Ramos (cell line): ENCODE results near the gene MAPK12.

ENCODE experiments used
- in situ Hi-C: fragments of 300-500 bp; cut with MboI; formaldehyde crosslinking; loops from one replicate; pipeline ENCODE4 v1.14.3; 2022; ENCODE audit warnings: low sequenced_read_pairs; ENCODE audit not compliant: unreplicated experiment

MAPK12 gene

DNA sequence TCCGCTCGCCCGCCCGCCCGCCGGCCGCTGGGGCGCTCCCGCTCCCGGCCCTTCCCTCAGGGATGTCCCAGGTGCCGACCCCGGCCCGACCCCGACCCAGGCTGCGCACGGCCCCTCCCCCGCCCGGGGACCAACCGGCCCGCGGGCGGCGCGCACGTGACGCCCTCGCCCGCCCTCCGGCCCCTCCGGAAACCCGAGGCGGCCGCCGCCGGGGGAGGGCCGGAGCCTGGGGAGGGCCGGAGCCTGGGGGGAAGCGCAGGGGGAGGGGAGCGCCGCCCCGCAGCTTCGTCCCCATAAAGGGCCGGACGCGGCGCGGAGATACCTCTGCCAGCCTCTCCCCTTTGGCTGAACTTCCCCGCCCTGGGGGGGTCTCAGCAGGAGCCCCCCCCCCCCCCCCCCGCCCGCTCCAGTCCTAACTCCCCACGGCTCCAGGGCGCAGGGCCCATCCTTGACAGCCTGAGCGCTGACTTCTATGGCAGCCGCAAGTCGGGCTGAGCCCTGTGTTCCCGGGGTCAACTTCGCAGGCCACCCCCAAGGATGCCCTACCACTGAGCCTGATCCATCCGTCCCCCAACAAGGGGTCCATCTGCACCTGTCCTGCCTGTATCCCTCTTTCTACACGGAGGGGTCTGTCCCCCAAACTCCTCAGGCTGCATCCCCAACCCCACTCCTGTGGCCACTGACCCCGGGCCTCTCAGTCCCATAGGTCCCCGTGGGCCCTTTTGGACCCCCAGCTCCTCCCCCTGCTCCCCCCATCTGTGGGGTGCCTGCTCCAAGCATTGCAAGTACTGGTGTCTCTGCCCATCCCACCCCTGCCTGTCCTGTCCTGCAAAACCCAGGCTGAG lies at the start of gene MAPK12:
Gene MAPK12, minus strand, starts transcription at position 69 of the 845 bp plus-strand sequence. CDS start 174 bp downstream, outside the sequence.
- in situ Hi-C loops, result no loop called here

DNA sequence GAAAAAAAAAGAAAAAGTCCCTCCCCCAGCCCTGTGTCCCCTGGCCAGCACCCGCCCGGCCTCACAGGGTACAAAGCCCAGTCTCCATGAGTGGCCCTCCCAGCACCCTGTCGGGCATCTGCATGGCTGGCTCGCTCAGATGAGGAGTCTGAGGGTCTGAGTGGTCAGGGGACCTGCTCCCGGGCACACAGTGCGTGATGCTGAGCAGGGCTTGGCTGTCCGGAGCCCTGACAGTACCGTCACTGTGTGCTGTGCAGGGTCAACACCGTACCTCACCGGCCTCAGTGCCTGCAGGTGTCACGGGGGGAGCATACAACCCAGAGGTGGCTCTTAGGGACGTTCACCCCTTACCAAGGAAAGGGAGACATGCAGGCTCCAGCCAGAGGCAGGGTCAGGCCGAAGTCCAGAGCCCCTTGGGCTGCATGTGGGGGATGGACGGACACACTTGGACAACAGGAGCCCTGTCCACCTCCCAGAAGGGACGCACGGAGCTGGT lies 49.5 kb upstream of the MAPK12 start:
- in situ Hi-C loops, result no loop called here

DNA sequence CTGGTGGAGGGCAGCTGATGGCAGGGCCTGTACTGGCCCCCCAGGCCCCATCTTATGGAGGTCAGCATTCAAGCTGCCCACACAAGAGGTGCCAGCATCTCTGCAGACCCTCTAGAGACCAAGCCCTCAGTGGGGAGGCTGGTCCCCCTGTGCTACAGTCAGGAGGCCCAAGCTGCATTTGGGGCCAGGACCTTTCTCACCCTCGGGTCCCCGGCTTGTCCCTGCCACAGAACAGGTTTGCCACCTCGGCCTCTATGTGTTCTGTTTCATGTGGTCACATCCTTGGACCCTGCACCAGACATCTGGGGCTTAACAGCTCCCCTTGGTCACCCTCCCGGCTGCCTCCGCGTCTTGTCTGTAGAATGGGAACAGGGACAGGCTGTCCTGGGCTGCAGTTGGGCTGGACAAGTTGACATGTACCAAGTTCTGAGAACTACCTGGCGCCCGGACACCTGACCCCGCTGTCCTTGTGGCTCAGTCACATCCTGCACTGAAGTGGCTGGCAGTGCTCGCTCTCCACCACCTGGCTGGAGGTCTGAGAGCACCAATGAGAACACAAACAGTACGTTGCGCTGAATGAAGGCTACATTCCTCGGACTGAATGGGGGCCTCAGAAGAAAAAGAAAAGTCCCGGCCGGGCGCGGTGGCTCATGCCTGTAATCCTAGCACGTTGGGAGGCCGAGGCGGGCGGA lies 48.7 kb upstream of the MAPK12 start:
- in situ Hi-C loops, result no loop called here

DNA sequence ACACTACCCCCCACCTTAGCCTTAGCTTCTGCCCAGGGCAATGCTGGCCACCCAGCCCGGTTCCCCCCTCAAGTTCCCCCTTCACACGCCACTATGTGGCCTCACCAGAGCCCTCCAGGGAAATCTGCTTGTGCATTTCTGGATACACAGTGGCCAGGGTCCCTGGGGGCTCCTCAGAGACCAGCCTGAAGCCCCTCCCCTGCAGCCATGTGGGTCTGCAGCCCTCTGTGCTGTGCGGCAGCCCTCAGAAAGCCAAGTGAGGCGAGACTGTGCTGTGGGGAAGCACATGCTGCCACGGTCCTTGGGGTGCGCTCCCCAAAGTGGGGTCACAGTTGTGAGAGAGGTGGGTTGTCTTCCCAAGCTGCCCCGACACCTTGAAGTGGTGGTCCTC lies 48.1 kb upstream of the MAPK12 start:
- in situ Hi-C loops, result no loop called here

DNA sequence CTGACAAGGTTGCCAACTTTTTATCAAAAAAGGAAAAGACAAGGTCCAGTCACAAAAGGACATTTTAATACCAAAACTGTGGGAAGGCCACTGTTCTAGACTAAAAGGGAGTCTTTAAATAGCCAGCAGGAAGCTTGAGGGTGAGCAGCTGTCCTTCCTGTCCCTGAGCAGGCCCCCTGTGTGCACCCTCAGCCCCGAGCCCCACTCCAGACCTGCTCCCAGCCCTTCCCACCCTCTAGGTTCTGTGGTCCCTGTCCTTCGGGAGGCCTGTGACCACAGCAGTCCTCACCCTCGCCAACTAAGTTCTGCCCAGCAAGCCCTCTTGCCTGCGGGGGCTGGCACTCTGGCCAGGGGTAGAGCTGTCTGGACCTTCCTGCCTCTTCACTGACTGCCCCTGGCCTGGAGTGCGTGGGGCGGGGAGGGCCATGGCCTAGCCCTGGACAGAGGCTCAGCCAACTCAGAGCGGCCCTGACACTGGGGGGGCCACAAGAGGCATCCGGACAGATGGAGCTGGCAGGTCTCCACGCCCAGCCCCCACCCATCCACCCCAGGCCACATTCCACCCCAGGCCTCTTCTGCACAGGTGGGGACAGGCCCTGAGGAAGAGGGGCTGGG lies 47.6 kb upstream of the MAPK12 start:
- in situ Hi-C loops, result no loop called here

DNA sequence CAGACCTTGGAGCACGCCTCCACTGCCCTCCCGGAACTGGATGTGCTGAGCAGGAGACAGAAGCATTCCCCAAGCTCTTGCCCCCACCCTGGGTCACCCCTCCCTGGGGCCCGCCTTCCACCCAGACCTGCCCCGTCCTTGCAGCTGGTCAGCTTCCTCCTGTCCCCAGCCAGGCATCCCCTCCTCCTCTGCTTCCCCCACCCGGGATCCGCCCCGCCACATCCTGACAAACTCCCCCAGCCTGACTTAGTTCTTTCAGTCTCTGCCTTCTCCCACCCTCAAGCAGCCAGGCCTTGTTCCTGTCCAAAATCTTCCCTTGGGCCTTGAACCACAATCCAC lies 47.1 kb upstream of the MAPK12 start:
- in situ Hi-C loops, result no loop called here

DNA sequence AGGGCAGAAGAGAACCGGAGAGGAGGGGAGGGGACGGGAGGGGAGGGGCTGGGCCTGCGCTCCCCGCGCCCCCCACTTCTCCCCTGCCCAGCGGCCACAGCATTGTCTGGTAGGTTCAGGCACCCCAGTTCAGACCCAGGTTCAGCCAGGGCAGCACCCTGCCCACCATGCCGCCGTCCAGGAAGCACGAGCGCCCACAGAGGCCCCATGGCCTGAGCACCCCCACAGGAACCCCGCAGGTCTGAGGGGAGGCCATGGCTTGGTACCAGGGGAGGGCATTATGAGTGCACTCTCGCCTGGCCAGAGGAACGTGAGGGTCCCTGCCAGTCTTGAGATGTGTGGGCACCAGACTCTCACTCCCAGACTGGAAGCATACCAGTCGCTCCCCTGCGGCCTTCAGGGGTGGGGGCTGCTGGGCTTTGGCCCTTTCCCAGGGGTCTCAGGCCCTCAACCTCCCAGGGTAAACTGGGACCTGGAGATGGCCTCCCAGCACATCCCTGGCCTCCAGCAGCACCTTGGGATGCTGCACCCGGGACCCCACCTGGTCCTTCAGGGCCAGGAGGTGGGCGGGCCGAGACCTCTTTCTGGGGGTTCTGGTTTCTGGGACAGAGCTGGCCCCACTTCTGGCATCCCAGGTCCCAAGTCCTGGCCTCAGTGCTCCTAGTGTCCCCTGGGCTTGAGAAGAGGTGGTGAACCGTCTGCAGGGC lies 46.6 kb upstream of the MAPK12 start:
- in situ Hi-C loops, result no loop called here

DNA sequence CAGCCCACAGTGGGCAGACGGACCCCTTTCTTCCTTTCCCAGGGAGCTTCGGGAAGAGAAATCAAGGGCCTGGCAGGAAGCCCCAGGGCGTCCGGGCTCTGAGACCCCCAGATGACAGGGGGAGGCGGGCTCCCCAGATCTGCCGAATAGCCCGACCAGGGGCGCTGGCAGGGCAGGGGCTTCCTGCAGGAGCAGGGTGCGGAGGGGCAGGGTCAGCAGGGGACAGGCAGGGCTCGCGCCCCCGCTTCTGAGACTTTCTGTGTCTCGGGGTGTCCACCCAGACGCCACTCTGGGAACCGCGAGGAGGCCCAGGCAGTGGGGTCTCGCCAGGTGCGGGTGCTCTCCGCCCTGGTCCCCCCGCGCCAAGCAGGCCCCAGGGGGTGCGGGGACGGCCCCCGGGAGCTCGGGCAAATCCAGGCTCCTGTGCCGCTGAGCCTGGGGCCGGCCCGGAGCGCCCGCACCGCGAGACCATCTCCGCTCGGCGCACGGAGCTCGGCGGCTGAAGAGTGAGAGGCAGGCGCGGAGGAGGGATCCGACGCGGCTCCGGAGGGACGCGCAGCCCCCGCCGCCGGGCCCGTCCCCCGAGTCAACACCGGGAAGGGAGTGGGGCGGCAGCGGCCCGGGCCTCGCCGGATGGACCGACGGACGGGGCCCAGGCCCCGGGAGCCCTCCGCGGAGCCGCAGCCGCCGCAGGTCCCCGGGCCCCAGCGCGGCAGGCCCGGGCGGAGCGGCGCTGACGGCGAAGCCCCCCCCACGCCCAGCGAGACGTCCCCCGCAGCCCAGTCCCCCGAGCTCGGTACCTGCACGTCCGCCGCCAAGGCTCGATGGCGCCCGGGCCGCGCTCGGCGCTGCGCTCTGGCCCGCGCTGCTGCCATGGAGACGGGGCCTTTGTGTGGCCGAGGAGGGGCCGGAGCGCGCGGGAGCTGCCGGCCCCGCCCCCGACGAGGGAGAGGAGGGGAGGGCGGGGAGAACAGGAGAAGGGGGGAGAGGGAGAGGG lies 45.6 kb upstream of the MAPK12 start, which contains the start of gene PLXNB2:
Gene PLXNB2, minus strand, starts transcription at position 894 of the 997 bp plus-strand sequence. CDS start 17,062 bp downstream, outside the sequence.
- in situ Hi-C loops, result no loop called here

DNA sequence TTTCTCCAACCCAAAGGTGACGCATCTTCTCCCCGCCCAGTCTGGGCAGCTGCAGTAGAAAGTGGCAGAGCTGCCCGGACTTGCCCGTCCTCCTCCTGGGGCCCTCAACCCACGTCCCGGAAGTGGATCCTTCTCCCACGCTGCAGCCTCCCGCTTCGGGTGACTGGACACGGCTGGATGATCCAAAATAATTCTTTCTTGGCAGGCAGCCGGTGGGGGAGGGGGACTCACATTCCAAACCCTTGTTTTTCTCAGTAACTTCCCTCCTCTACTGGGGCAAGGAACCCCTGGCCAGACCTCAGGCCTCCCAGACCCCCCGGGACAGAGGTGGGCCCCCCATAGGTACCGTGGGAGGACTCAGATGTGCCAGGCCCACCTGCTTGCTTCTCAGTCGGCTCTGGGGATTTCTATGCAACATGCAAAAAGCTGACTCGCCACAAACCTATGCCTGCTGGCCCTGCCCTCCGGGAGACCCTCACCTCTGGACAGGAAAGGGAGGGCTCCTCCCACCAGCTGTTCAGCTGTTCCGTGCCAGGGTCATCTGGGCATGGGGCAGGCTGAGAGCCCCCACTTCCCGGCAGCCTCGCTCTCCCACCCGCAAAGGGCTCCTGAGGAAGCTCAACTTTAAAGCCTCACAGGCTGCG lies 44.6 kb upstream of the MAPK12 start:
- in situ Hi-C loops, result no loop called here

DNA sequence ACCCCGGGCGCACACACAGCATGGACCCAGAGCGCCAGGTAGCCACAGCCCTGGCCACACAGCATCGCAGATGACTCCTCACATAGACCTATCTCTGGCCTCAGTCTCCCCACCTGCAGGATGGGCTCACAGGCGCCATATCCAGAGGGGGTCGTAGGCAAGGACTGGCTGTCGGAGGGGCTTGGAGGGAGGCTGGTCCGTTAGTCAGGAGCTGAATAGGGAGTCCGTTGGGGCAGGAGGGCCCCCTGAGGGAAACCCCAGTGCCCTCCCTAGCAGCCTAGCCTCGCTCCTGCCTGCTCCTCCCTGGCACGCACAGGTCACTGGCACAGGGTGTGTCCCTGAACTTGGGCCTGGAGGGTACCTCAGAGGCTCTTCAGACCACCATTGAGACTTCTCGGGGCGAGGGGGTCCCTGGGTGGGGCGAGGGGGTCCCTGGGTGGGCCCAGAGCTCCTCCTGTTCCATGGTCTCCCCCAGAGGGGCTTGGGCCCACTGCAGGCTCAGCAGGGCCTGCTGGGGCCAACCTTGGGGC lies 44.0 kb upstream of the MAPK12 start:
- in situ Hi-C loops, result no loop called here

DNA sequence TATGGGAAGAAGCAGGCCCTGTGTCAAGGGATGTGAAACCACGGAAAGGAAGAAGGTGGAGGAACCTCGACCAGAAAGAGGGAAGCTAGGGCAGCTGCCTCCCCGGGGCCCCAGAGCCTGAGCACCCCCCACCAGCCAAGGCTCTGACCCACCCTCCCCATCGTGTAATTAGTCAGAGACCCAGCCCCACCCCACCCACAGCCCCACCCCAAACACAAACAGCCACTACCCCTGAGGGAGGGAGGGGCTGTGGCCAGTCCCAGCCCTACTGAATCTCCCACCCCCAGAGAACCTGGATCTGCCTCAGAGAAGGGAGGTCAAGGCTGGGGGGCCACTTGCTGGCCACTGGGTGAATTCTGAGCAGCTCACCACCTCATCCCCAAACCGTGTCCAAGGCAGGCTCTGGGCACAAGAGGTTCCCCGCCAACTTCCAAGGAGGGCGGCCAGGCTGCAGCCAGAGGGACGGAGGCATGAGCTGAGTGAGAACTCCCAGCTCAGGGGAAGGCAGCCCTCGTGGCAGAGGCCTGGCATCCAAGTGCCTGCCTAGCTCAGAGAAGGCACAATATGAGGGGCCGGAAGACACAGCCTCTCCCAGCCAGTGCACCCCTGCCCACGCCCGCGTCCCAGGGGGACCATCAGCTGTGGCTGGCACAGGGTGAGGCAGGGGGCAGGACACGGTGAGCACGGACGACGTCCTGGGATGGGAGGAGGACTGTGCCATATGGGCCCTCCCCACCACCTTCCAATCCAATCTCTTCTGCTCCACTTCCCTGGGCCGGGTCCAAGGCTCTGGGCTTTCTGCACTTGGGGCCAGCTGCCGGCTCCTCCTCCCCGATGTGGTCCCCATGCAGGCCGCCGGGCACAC lies 43.3 kb upstream of the MAPK12 start:
- in situ Hi-C loops, result no loop called here

DNA sequence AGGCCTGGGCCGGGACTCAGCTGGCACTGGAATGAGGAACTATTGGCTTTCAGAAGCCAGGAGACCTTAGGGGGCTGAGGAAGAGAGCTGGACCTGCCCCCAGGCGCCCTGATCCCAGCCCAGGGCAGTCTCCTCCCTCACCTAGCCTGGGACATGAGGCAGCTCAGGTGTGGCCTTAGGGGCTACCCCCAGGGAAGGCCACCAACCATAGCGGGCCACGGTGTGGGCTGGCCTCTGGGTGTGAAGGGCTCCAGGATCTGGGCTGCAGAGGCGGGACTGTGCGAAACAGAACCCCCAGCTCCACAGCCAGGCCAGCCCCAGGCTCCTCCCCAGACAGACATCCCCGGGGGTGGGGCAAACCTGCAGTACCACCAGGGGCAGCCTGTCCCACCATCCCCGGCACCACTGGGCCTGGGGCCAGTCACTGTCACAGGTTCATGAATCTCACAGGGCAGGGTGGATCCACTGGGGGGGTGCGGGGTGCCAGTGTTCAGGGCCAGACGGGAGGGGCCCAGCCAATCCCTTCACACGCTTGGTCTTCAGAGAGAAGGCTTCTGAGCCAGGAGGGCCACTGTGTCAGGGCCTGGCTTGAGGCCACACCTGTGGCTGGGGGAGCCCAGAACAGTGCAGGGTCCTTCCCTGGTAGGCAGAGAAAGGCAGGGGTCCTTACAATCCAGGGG lies 42.5 kb upstream of the MAPK12 start:
- in situ Hi-C loops, result no loop called here

DNA sequence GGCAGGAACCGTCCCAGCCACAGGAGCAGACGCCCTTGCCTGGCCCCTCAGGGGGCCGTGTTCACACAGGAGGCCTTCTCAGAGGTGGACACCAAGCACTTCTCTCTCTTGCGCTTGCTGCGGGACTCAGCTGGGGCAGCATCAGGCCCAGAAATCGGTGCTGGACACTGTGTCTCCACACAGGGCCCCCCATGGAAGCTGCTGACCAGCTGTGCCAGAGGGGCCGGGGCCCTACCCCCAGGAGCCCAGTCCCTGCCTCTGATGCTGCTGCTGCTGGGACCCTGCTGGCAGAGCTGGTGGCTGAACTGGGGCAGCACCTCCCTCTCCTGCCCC lies 42.0 kb upstream of the MAPK12 start:
- in situ Hi-C loops, result no loop called here

DNA sequence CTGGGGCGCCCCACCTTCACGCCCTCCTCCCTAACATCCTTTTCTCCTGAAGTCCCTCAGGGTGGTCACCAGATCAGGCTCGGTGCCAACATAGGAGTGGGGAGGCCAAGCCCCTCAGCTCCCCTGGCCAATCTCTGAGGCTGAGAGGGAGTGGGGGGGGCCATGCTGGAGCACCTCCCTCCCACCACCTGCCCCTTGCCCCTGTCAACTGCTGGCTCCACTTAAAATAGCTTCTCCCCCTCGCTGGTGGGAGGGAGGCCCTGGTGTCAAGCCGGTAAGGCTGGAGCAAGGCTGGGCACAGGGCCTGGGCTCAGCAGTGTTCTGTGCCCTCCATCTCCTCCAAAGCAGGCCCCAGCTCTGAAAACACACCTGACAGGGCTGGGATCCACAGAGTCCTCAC lies 41.1 kb upstream of the MAPK12 start:
- in situ Hi-C loops, result no loop called here

DNA sequence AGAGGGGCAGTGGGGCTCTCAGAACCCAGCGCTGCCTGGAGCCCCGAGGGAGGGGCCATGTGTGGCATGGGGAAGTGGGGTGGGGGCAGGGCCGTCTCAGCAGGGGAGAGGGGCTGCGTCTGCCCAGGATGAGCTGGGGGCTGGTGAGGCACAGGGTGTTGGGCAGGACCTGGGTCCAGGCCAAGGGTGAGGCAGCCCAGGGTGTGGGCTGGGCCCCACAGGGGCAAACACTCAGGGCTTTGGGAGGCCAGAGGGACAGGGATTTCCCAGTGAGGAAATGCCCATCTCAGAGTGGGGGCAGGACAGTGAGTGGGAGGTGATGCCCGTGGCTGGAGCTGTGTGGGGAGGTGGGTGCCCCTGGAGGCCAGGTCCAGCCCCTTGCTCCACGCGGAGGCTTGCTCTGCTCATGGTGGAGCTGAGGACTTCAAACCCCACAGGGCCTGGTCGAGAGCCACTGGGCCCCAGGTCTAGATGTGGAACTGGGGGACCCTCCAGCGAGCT lies 40.6 kb upstream of the MAPK12 start:
- in situ Hi-C loops, result no loop called here

DNA sequence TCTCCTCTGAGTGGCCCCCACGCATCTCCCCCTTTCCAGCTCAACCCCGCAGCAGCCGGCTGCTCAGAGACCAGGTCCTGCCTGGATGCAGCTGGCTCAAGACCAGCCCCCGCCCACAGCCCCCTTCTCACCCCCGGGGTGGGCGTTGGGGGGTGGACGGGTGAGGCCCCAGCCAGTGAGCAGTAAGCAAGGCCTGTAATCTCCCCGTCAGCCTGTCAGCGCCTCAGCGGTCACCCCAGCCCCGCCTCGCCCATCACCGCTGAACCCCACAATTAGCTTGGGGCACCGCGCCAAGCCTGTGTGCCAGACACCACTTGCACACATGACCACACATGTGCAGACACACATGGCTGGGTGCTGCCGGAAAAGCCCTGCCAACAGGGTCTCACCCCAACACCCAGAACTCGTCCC lies 40.1 kb upstream of the MAPK12 start:
- in situ Hi-C loops, result no loop called here

DNA sequence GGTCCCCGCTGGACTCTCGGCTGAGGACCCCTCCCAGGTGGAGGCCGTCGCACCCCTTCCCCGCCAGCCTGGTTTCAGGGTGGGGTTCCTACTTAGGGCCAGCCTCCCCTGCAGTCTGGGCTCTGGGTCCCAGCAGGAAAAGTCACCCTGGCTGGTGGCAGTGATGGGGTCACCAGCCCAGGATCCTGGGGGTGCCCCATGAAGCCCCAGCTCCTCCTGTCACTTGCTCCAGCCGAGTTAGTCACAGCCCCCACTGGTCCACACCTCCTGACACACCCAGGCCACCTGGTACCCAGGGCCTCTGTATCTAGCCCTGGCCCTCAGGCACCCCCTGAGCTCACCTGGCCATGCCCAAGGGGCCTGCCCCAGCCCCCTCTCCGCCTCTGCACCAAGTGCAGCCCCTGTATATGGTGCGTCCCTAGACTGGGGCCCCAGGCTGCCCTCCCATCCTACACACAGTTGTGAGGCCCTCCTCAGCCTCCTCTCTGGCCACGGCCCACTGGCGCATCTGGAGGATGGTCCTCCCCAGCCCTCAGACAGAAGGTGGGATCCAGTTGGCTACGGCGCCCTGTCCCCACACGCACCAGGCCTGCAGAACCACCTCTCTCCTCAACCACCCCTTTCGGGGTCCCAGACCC lies 39.3 kb upstream of the MAPK12 start:
- in situ Hi-C loops, result no loop called here
